C1 segment of cervical spinal cord (tissue), 14 donors: Measurements from ENCODE around the gene RDH5.

ENCODE experiments used
- DNase-seq, 14 donors: peaks; one replicate each; lab custom pipeline; 2025; lab: John Stamatoyannopoulos, UW

The RDH5 gene

GRCh38 chr12:55695349-55695748 is 24.8 kb upstream of the RDH5 start:
- no peak for DNase-seq

DNA sequence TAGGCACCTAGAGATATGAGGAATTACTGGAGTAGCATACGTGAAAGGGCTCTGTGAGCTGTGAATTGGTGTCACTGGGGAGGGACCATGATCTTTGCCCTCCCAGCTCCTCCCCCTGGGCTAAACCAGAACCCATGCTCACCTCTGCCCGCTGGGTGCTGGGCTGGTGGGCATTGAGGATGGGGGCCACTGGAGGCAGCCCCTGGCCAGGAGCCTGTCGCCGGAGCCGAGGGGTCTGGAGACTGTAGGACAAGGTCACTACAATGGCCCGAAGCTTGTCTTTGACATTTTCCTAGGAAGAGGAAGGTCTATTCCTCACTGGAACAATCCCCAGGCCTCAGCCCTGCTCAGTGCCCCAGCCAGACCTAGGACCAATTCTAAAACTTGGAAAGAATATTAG is 24.1 kb upstream of the RDH5 start:
- DNase-seq = no peak

DNA sequence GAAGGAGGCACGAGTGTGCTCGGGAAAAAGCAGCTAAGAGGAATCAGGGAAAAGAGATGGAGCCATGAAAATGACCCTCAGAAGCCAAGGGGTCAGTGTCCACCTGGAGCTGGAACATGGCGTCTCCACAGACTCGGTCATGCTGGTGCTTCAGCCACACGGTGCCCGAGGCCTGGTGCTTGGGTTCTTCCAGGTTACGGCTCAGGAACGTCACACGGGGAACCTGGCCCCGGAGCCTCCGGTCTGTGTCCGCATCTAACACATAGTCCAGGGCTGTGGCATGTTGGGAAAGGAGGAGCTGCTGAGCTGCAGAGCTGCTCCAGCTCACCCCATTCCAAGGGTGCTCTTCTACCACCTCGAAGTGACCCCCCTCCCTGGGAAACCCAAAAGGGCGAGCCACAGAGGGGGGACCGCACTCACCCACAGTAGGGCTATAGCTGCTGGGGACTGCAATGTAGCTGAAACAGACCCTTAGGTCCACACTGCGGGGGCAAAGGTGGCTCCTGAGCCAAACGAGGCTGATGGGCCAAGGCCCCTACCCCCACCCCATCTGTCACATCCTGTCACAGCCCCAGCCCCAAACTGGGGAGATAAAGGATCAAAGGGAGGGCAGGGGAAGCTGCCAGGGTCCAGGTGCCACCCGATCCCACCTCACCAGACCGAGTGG is 23.3 kb upstream of the RDH5 start:
- DNase-seq = no peak

GRCh38 chr12:55697686-55698085 is 22.5 kb upstream of the RDH5 start:
- DNase-seq = no peak

- no peak for DNase-seq
Observed at GRCh38 chr12:55698241-55698955, 21.8 kb upstream of the RDH5 start.

DNA sequence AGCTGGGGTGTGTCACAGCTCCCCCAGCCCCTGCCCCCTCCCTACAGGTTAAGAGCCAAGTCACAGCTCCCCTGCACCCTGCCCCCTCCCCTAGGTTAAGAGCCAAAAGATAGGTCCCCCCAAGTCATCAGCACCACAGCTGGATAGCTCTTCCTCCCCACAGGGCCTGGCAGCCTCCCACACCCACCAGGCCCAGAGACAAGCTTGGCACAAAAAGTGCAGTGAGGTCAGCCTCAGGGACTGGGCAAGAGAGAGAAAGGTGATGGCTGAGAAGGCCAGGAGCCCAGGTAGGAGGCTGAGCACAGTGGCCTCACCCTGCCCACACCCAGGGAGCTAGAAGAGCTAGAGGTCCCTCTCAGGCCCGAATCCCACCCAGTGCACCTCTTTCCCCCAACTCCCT is 21.2 kb upstream of the RDH5 start:
- DNase-seq = no peak

DNA sequence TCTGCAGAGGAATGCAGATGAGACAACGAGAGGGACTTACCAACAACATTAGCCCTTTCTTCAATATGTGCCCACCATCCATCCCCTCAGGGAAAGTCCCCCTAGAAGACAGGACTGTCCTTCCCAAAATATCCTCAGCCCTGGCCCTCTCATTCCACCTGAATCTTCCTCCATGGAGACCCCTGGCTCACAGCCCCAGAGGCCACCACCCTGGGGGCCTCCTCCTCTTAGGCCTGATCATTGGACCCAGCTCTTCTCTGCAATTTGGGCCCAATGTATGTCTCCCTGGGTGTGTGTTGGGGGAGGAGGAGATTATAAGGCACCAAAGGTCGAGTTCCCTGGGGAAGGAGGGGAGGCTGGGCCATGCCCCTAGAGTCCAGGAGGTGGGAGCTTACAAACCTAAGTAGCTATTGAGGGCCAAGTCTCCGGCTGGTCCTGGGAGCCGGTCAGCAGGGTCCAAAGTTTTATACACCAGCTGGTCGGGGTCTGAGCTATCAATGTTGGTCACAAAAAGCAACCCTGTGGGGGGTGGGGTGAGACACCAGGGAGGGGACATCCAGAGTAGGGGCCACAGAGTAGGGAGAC is 20.6 kb upstream of the RDH5 start:
- DNase-seq = no peak

GRCh38 chr12:55700255-55701018 is 19.8 kb upstream of the RDH5 start:
- no peak for DNase-seq

DNA sequence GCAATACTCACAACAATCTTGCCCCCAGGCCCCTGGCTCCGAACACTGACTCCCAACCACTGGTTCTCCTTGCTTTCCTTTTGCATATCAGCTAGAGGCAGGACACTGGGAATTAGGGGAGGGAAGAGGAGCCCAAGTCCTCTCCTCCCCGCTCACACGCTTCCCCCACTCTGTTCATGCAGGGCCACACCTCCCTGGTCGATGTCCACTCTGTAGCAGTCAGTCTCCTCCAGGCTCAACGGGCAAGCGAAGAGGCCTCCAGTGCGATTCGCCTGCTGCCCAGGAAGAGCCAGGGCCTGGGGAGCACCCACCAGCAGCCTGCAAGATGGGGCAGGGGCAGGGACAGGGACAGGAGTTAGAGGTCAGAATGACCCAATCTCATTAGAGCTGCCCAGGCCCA is 17.3 kb upstream of the RDH5 start:
- no peak for DNase-seq

- DNase-seq = peak in 5 of 14 donors; percentile 17 to 38 (median 35)
Observed at GRCh38 chr12:55703288-55703687, 16.9 kb upstream of the RDH5 start.

DNA sequence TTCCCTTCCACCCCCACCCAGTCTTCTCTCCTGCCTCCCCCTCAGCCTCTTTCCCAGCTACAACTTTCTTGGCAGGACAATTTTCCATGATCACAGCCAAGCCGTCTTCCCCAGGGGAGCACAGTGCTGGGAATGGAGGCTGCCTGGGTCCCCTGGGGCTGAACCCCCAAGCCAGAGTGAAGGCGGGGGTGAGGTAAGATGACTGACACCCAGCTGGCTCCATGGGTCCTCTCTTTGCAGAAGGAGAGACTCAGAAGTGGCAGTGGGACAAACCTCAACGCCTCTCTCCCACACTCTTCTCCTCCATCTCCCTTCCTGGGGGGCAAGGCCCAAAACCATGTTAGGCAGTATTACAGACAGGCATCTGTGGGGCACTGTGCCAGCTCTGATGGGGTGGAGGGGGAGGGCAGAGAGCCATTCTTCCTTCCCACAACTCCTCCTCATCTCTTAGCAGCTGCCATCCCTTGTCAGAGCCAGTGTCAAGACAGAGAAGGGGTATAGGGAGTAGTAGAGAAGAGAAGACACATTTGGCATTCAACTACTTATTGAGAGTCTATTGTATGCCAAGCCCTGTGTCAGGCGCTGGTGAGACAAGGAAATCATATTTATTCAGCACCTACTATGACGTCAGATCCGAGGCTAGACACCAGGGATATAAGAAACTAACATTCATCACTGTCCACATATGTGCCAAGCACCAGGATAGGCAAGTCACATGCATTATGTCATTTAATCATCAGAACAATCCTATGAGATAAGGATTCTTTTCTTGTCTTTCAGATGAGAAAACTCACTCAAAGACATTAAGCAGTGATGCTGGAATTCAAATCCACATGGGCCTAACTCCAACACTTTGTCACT is 16.1 kb upstream of the RDH5 start:
- peak in 2 of 14 donors; percentile 38 to 39 for DNase-seq

GRCh38 chr12:55704824-55705718 is 15.1 kb upstream of the RDH5 start:
- no peak for DNase-seq

DNA sequence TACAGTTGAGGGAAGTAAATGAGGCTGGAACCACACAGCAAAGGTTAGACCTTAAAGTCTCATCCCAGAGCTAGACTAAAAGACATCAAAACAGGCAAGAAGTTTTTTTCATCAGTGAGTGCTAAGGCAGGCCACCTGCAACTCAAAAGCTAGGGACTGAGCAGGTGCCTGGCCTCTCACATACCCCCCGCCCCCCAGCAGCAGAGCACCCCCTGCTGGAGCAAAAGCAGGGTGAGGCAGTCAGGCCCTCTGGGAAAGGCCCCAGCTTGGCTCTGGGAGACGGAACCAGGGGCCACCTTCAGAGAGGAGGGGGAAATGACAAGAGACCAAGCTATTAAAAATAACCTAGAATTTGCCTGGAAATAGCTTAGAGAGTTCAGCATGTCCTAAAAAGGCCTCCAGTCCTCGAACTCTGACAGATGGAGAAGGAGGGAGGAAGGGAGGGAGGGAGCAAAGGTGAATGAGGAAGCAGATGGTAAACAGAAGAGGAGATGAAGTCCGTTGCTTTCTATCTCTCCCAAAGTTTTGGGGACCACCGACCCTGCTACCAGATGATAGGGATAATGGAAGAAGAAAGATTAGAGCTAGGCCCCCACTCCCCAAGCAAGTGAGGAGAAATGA is 14.3 kb upstream of the RDH5 start:
- DNase-seq = no peak

GRCh38 chr12:55706568-55707218 is 13.5 kb upstream of the RDH5 start:
- DNase-seq = no peak

DNA sequence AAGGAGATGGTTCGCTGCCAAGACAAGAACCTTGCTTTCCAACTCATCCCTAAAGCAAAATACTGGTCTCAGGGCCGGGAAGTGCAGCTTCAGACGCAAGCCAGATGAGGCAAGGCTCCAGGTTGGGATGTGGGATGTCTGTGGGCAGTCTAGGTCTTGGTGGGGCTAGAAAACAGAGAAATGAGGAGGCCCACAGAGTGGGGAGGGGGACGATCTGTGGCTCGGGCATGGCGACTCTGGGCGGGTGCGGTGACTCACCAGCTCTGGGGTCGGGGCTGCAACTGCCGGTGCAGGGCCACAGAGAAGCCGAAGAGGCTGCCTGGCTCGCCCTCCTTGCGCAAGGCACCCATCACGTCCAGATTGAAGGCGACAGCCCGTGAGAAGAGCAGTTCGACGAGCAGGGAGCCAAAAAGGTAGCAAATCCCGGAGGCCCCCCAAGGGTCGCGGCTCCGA is 12.9 kb upstream of the RDH5 start:
- peak in 1 of 14 donors; percentile 55 for DNase-seq

GRCh38 chr12:55707841-55708694 is 12.1 kb upstream of the RDH5 start, which contains the start of gene ITGA7:
Gene ITGA7 (minus strand): TSS chr12:55707904. CDS start chr12:55707682, 222 bp downstream.
- peak in 12 of 14 donors; percentile 14 to 74 (median 42) for DNase-seq

GRCh38 chr12:55708695-55709233 is 11.4 kb upstream of the RDH5 start:
- no peak for DNase-seq
